Bone marrow (tissue), 2 donors: ENCODE measurements around the gene ZFP62.
"Not testable (repeated sequence)": the region's sequence is repeated elsewhere in the genome, so short reads cannot be mapped to it uniquely, and the experiment has no call there.

Source experiments
- DNase-seq, 2 donors: peaks; one replicate each; lab custom pipeline; 2025; lab: John Stamatoyannopoulos, UW

Gene ZFP62

DNA sequence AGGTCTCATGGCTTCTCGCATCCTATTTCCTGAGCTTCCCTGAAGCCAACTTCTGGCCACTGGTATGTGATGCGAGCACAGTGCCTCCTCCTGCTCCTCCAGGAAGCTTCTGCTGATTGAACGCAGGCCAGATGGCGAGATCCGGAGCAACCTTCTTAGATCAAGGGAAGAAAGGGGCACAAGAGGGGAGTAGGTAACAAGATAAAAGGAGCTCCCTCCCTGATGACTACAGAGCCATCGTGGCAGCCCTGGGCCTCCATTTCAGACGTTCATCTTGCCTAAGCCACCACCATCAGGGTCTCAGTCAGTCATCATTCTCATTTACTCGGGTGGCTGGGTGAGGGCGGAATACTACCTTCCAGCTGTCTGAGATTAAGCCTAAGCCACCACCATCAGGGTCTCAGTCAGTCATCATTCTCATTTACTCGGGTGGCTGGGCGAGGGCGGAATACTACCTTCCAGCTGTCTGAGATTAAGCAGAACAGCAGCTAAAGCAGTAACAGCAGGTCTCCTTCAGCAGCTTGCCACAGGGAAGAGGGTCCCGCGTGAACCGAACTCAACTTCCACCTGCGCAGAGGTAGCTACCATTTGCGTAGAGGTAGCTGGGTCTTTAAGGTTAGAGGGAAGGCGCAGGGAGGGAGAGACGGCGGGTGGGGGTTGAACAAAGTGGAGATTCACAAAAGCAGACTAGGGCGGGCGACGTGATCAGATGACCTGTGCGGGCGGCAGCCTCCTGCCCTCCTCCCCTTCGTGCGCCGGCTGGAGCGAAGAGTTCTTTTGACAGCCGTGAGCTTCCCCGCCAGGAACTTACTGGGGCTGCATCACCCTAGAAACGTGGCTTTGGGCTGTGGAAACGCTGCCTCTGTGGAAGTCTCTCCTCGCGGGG lies 30.6 kb downstream of the ZFP62 start:
- DNase-seq = peak in 1 of 2 donors; percentile 45

DNA sequence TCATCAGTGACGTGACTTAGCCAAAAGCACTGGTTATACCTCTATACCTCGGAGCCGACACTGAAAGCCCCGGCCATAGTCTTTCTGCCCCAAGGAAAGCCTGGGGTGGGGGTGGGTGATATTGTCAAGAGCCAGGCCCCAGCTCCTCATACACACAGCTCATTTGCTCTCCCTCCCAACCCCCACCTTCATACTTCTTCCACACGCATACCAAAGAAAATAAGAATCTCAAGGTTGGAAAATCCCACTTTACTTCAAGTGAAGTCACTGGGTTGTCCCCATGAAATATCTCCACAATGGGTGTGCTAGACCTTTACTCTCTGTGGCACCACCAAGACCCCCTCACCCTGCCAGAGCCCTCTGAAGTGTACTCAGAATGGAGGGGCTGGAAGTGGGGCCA lies 31.4 kb downstream of the ZFP62 start:
- DNase-seq = no peak

DNA sequence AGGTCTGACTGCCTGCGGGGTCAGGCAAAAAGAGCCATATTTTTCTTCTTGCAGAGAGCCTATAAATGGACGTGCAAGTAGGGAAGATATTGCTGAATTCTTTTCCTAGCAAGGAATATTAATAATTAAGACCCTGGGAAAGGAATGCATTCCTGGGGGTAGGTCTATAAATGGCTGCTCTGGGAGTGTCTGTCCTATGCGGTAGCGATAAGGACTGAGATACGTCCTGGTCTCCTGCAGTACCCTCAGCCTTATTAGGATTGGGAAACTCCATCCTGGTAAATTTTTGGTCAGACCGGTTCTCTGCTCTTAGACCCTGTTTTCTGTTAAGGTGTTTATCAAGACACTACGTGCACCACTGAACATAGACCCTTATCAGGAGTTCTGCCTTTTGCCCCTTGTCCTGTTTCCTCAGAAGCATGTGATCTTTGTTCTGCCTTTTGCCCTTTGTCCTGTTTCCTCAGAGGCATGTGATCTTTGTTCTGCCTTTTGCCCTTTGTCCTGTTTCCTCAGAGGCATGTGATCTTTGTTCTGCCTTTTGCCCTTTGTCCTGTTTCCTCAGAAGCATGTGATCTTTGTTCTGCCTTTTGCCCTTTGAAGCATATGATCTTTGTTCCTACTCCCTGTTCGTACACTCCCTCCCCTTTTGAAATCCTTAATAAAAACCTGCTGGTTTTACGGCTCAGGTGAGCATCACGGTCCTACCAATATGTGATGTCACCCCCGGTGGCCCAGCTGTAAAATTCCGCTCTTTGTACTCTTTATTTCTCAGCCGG lies 32.1 kb downstream of the ZFP62 start:
- not testable (repeated sequence) for DNase-seq

DNA sequence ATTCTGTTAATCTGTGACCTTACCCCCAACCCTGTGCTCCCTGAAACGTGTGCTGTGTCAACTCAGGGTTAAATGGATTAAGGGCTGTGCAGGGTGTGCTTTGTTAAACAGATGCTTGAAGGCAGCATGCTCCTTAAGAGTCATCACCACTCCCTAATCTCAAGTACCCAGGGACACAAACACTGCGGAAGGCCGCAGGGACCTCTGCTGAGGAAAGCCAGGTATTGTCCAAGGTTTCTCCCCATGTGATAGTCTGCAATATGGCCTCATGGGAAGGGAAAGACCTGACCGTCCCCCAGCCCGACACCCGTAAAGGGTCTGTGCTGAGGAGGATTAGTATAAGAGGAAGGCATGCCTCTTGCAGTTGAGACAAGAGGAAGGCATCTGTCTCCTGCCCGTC lies 33.7 kb downstream of the ZFP62 start:
- DNase-seq = not testable (repeated sequence)

DNA sequence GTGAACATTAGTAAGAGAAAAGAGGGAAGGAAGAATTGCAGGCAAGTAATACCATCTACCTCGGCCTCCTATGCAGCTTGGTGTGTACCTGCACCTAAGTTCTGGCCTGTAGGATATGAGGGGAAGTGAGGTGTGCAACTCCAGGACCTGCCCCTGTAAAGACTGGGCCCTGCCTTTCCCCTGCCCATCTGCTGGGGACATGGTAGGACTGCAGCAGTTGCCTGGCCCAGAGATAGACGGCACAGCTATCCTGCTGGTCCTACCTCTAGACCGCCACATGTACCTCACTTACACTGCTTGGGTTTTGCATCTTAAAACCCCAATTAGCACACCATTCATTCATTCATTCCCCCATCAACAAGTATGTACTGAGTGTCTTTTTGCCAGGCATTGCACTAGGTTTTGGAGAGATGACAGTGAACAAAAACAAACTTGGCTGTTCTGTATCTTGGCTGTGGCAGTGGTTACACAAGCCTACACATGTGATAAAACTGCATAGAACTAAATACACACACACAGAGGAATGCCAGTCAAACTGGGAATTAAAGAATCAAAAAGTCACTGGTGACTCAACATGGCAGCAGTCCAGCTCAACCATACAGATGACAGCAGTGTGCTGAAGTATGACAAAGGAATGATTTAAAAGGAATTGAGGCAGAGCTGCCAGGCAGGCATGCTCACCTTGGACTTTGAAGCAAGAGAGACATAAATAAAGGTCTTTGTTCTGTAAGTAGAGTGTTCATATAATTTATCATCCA lies 35.1 kb downstream of the ZFP62 start:
- DNase-seq = no peak

DNA sequence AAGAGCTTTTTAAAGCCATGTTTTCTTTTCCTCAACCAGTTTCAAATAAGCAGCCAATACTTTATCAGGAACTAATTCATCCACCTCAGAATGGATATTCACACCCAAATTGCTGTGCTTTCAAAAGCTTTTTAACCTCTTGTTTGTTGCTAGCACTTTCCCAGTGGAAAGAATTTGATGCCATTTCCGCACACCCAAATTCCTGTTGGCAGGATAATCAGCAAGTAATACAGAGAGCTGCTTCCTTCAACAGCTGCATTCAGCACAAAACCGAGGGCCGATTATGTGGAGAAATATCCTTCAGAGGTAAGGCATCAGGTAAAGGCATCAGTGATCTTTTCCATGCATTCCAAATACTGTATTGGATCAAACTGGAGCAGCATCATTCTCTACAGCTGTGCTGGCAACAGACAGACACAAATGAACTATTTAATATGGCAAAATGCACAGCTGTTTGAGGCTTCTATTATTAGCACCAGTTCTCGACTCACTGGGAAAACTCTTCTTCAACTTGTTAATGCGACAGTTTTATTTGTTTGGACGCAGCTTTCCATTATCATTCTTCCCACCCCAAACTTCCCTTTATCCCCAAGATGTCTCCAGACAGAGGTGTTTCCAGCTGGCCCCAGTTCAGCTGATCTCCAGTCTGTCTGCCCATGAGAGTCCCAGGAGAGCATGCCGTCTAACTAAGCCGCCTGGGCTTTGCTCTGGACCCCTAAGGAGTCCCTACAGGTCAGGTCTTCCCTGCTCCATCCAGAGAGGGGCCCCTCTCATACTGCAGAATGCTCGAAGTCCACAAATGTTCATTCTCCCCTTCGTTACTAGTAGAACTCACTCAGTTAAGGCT lies 36.2 kb downstream of the ZFP62 start:
- DNase-seq = no peak

DNA sequence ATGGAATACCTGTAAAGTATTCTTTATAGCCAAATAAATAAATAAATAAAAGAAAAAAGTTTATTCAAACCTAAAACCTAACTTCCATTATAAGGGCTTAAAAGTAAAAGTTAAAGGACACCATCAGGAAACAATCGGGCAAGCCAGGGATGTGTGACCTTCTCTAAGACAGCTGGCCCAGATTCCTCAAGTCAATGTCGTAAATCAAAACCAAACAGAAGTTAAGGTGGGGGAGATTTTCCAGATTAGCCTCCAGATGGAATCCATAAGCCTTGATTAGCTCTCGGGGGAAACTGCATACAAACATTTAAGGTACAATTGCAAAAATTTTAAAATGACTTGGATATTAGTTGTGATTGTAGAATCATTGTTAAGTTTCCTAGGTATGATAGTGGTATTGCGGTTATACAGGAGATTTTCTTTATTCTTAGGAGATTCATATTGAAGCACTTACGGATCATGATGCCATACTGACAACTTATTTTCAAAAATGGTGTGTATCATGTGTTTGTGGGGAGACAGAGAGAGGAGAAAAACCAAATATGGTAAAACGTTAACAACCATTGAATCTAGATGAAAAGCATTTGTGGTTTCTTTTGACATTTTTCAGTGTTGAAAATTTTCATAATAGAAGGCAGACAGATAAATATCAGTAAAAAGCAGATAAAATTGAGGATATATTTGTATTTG lies 37.0 kb downstream of the ZFP62 start:
- DNase-seq = no peak

DNA sequence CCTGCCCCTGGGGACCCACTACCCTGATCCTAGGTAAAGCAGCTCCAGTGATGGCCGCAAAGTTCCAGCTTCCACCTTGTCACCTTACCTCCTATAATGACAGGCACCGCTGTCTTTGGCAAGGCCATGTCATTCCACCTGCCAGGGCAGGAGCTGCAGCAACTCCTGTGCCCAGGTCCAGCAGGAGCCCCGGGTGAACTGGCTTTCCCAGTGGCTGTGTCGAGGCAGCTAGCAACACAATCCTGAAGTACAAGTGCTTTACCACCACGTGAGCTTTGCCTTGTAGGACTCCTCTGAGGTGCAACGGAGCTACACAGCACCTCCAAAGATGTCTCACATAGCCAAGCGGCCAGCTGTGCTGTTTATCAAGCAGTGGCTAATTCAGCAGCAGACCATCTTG lies 37.7 kb downstream of the ZFP62 start:
- DNase-seq = no peak

DNA sequence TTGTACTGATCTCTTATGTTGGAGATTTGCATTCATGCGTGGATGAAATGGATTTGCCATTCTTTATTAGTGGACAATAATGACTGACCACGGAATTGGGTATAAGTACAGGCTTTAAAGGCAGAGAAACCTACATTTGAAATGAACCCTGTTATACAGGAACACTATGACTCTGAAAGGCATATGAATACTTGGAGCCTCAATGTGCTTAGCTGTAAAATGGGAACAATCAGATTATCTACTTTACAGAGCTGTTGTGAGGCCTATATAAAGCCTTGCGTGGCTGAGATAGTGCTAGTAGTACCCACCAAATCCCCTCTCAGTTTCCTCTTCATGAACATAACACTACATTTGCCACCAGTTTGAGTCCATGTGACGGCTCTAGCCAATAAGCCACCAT lies 39.5 kb downstream of the ZFP62 start:
- DNase-seq = no peak

DNA sequence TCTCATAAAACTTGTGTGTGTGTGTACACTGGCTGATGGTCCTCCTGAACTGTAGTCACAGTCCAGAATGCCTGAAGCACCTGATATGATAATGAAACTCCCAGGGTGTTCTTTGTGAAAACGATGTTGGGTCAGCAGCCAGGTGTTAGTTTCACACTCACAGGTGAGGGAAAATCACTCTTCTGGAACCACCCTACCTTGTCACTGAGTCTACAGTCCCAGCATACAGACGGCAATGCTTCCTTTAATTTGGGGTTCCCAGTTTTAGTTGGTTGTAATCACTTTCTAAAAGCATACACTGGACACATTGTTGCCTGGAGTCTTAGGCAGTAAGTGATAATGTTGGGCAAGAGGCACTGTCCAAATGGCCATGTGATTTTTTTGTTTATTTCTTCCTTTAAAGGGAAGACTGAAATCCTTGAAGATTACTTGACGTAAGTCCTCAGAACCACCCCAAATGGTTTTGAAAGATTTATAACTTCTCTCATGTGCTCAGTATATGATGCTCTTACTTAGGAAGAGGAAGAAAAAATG lies 40.2 kb downstream of the ZFP62 start:
- no peak for DNase-seq

DNA sequence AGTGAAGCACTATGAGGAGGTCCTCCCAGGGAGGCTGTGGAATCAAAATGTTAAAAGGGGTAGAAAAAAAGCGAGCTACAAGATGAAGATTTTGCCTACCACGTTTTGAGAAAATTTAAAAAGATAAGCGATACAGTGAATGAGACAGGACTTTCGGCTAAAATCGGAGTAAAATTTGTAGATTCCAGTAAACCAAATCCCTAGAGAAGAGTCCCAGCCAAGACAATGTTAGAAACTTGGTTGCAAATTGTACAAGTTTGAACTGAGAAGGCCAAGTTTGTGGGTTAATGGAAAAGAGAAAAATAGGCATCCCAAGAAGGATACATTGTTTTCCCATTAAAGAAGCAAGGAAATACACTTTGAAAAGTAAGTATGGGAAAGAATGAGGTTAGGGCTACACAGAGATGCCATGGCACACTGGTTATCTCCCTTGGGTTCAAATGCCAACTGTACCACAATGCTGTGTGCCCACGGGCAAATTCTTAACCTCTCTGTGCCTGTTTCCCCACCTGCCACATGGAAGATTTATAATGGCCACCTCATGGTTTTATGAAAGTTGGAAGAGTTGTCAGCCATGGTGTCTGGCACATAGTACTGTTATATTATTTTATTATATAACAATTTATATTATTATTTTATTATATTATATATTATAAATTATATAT lies 42.3 kb downstream of the ZFP62 start:
- DNase-seq = no peak

DNA sequence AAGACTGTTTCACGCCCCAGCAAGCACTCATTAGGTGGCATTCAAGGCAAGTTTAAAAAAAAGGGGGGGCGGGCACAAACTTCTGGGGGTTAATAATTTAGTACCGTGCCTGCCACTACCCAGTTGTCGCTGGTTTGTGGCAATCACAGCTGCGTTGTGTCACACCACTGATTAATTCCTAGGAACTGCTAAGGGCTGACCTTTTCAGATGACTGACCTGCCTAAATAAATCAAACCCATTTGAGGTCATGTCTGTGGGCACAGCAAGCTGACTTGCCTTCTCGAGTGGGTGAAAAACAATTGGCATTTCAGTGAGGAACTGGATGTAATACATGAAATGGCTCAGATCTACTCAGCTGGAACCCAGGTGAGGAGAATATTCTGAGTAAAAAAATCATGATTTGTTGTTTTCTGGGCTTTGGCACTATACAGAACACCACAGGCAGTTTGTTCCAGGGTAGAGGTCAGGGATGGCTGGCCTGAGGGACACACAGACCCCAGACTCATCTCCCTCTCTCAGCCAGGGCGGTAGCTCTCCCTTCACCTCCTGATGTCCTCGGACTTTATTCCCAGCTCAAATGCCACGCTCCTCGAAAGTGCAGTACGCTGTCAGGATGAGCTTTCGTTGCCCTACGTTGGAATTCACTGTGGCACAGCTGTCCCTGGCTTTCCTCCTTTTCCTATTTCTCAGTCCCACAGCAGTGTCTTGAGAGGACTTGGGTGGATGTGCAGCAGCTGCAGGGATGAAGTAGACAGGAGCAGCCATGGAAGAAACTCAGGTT lies 43.0 kb downstream of the ZFP62 start:
- no peak for DNase-seq

DNA sequence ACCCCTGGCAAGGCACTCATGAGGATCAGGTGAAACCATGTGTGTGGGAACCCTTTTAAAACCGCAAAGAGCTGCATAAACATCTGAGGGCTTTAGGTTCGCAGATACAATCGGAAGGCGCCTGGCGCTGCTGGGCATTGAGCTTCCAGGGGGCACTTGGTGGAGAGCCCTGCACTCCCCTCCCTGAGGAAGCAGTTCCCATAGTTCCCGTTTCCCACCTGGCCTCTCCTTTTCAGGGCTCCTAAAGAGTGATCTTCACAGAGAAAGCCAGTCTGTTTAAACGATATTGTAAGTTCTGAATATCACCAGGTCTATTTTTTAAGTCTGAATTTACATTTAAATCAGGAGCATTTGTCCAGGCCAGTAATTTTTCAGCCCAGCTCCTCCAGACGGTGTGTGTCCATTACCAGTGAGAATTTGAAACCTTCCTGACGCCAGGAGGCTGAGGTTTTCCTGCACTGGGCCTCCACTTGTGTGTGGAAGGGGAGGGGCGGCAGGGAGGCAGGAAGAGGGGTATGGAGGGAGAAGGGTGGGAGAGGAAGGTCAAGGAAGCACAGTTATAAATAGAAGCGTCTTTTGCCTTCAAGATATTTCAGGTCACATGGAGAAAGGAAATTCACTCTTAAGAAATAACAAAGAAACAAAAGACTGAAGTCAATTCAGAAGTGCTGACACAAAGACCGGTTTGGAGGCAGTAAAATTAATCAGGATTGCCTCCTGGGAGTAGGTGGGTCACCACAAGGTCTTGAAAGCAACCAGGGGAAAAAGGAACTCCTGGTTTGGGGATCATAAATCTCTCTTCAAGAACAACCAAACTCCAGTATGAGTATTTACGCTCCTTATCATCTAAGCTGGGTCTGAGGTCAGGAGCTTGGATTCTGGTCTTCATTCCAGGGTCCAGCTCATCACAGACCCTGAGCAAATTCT lies 44.2 kb downstream of the ZFP62 start:
- DNase-seq = no peak

DNA sequence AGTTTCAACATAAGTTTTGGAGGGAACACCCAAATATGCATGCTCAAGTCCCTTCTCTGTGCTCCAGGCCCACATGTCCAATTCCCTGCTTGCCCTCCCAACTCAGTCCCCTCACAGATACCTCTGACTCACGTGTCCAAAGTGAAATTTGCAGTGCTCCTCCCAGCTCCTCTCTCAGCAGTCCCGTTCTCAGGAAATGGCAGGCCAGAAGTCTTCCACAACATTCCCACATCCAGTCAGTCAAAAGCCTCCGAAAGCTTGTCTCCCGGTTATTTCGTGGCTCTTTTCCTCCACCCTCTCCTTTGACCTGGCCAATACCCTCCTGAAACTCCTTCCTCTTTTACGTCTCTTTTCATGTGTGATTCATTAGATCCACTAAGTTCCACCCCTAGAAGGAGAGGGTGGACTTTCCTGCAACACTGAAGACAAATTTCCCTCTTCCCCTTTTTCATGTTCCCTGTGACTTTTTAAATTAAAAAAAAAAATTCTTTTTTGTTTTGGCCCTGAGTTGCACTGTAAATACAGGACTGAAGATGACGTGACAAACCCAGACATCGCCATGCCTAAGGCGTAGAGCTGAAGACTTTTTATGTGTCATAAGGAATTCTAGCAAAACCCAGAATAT lies 45.7 kb downstream of the ZFP62 start:
- DNase-seq = peak in 1 of 2 donors; percentile 40

DNA sequence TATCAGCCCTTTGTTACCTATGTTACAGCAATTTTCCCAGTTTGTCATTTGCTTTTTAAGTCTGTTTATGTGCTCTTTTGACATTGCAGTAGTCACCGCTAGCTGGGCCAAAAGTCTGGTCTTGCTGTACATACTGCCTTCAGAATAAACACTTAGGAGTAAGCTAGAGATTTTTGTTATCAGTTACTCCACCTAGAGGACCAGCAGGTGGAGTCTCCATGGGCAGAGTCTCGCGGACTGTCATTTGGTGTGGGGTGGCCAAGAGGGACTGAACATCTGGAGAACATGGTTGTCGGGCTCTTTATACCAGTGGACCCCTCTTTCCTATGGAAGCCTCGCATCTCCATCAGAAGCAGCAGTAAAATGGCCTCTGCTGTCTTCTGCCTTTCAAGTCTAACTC lies 47.7 kb downstream of the ZFP62 start:
- no peak for DNase-seq

DNA sequence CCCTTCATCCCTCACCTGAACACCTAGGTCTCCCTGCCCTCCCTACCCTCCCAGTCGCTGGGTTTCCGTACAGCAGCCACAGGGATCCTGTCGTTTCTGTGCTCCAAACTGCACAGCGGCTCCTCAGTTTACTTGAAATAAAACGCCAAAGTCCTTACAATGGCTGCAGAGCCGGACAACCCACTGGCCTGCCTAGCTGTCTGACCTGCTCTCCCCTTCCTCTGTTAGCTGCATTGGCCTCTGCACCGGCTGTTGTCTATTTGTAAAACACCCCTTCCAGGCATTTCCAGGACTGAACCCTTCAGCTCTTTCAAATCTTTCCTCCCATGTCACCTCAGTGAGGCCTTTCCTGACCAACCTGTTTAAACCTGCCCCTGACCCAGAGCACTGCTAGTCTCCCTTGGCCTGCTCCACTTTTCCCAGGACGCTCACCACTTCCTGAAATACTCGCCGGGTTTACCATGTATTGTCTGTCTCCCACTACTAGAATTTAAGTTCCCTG lies 49.4 kb downstream of the ZFP62 start:
- DNase-seq = no peak

DNA sequence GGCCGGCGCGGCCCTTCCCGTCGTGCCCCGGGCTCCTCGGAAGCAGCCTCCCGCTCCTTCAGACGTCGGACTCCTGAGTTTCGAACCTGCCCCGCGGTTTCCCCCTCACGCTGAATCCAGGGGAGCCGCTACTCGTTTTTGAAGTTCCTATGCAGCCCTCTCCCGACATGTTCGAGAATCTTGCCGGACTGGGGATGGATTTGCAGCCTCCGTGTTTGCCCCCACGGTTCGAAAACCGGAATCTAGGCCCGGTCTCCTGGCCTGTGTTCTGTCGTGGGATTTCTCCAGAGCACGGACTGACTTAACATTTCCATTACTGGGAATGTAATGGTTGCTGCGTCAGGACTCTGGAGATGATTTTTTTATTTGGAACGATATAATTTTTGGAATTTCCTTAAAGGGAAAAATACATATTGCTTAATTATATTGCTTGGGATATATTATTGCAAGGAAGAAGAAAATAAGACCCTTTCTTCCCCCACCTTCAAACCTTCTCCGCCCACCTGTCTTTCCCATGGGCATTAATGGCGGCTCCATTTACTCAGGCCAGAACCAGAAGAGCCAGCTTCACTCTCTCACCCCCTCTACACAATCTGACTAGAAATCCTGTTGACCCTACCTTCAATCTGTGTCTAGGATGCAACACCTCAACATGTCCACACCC lies 50.0 kb downstream of the ZFP62 start:
- no peak for DNase-seq
